T-helper 9 cell (primary cell): ENCODE results near the gene PFKFB2.

ENCODE experiments used
- DNase-seq: peaks from one replicate; pipeline ENCODE4 v3.0.0-alpha.2; 2020

PFKFB2 gene

DNA sequence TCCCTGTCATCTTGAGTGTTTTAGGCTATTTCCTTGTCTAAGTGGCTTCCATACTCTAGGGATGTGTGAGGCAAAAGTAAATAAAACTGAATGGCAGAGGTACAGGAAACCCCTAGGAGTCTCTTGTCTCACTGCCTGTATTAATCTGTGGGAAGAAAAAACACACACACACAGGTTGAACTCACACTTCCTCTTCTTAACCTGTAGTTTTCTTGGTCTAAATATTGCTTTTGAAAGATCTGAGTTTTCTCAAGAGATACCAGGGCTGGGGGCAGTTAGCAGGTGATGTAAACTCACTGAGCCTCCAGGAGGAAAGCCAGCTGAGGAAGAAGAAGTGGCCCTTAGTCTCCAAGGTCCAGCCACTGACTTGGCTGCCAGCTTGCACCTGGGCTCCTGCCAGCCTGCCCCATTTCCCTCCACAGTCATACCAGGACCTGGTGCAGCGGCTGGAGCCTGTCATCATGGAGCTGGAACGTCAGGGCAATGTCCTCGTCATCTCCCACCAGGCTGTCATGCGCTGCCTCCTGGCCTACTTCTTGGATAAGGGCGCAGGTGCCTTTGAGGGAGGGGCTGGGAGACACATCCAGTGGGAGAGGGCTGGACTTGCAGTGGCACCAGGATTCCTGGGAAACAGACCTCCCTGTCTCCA lies 16.9 kb downstream of the PFKFB2 start:
- DNase-seq, result no peak

DNA sequence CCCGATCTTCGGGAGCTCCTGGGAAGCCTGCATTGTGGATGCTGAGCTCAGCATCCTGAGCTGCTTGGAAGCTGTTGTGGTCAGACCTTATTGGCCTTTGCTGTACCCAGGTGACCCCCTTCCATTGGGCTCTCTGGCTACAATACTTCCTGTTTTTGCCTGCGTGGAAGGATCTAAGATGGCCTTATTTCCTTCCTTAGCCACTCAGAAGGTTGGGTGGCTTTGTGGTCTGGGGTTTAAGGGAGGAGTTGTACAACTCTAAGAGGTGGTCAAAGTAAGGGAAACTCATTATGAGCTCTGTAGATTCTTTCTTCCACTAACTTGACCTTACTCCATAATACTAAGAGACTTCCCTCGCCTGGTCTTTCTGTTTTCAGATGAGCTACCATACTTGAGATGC lies 17.7 kb downstream of the PFKFB2 start:
- DNase-seq, result no peak

DNA sequence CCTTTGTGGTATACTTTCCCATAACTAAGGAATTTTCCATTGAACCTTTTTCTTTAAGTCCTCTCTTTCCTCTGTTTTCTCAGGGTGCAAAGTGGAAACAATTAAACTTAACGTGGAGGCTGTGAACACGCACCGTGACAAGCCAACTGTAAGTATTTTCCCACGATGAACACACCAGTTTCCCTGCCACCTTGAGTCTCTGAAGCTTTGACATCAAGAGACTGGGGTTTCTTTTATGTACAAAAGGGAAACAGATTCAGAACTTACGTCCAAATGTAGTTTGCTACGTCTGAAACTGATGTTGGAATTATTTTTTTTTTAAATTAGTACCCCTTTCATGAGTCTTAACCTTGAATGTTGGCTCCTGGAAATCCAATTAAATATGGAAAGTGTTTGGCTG lies 18.4 kb downstream of the PFKFB2 start:
- DNase-seq, result no peak

DNA sequence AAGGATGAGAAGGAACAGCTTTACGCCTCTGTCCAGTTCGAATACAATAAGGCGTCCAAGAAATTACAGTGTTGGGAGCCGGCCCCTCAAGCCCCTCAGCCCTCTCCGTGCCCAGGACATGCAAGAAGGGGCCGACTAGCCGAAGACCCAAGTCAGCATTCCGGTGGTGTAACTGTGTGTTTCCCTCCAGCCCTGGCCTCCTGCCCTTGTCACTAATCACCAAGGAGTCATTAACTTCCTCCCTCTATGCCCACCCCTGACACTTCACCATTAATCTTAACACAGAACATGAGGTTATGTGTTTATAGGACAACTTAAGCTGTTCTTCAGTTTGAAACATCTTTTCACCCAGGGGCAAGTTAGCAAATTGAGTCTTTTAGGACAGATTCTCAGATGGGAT lies 19.2 kb downstream of the PFKFB2 start:
- no peak for DNase-seq

DNA sequence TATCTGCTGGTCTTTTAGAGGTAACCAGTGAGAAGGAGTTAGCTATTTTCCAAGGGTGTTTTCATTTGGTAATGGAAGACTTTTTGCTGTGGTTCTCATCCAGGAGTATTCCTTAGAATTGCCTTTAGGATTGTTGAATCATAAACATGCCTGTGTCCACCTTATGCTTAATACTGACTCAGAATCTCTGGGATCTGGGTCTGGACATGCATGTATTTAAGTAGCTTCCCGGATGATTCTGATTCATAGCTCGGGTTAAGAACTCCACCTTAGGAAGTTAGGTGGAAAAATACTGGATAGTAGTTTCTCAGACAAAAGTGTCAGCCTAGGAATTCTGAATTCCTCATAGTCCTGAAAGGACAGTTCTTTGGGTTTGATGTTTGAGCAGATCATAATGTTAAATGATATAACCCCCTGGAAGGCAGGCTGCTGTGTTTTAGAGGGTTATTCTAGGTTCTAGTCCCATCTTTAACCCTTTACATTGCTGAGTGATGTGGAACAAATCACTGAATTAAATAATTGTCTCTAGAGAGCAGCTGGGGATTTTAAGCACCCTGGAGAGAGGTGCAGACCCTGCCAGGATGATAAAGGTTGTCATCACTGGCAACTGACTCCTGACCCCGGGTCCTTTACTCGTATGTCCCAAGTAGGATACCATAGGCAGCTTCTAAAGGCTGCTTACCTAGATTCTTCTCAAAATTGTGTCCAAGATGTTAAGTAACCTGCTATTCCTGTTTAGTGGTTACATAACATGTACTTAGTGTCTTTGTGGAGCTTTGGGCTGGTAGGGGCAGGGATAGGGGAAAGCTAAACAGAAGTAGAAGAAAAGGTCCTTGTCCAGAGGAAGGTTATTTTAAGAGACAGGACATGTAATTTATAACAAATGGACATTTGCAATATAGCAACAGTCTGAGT lies 21.1 kb downstream of the PFKFB2 start:
- DNase-seq, result no peak

DNA sequence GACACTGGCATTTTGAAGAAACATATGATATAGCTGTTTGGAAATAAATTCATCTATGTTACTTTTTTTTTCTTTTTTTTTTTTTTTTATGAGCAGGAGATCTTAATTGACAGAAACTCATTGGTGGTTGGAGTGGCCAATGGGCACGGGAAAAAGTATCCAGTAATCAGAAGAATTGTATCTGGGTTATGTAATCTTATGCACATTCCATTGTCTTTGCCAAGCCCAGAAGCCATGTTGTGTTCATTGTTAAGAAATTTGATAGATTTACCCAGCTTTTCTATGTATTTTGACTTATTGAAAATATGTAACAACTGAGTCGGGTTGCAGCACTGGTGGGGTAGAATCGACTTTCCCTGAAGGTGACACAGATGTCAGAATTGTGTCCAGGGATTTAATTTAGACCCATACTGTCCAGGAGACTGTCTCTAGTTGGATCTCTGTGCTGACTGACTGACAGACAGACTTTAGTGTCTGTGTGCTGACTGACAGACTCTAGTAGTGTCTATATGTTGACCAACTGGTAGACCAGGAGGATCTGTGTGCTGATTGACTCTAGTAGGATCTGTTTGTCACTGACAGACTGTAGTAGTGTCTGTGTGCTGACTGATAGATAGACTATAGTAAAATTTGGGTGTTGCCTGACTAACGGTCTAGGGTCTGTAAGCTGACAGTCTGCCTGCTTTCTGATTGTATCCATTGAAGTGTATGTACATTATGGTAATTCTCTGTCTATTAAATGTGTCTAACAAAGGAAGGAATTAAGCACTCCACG lies 23.3 kb downstream of the PFKFB2 start:
- no peak for DNase-seq

DNA sequence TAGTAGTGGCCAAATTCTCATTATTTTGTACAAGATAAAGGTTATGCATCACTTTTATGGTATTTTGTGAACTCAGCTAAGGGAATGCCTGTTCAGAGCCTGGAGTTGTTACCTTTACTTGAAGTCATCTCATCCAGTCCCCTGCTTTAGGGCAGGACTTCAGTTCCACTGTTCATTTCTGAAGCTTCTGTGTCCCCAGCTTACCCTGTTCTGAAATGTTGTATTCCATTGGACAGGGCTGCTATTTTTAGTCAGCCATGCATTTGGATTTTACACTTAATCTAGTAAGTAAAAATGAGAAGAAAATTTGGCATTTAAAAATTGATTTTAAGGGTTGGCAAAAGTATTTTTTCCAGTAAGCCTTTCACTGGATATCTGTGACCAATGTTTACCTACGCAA lies 23.9 kb downstream of the PFKFB2 start:
- no peak for DNase-seq

DNA sequence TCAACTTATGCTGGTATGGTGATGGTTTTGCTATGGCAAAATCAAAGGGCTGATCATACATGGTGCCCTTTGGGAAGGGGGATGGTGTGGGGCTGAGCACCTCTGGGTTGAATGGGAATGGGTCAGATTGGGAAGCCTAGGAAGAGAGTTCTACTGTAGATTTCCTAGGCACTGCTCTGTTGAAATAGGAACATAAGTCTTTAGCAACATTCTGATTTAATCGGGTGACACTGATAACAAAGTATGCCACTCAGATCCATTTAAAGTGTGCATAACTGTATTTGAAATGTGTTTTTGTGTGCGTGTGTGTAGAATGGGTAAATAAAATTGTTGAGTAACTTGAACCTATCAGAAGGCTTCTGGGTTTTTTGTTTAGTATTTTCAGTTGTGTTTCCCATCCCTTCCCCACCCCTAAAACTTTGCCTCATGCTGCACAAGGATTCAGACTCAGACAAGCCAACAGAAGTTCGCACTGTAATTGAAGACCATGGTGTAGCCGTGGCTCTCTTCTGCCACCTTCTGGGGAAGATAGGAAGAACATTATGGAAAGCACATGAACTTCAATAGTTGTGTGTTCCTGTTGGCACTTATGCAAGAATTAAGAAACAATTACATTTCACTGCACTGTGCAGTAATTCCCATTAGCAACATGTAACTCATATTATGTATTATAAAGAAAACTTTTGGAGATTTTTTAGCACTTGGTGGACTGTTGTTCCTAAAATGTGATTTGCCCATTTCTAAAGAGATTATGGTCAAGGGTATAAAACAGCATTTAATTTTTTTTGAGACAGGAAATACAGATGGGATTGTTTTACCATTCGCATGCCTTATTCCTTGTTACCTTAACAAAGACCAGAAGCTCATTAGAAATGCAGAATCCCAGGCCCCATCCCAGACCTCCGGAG lies 24.6 kb downstream of the PFKFB2 start:
- peak; percentile 35 for DNase-seq

DNA sequence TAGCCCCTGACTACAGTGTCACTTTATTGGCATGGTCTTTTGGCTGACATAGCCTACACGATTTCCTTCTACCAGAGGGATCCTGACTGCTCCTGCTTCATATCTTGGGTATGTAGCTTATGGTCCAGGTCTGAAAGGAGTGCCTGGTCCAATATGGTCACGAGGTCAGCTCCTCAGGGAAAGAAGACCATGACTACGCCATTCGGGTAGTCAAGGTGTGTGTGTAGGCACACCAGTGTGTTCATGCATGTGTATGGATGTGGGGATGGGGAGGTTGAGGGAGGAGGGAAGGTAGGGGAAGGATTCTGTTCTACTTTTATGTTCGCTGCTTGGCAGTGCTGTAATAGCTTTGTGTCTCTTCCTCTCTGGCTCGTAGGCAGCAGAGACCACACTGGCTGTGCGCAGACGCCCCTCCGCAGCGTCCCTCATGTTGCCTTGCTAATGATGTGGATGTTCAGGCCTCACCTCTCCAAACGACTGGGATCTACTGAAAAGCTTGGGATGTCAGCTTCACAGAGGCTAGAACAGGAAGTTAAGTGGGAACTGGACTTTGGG lies 25.6 kb downstream of the PFKFB2 start:
- no peak for DNase-seq

DNA sequence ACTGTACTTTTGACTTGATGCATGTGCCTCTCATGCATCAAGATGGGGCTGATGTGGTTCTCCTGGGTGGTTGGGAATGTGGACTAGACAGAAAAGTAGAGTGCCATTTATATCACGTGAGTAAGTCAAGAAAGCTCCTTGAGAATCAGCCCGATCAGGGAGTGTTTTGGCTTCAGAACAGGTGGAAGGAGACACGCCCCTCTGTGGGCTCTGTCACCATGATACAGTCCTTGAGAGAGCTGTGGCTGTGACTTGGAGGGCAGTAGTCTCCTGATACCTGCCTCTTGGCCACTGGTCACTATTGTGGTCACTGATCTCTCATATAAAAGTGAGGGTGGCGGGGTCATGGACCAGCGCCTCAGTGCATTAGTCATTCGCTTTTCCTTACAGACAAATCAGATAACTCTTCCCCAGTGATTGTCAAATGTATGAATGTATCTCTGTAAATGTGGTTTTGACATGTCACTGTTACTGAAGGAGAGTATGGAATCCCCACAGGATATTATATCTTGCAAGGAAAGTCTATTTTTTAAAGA lies 26.7 kb downstream of the PFKFB2 start:
- DNase-seq, result no peak

DNA sequence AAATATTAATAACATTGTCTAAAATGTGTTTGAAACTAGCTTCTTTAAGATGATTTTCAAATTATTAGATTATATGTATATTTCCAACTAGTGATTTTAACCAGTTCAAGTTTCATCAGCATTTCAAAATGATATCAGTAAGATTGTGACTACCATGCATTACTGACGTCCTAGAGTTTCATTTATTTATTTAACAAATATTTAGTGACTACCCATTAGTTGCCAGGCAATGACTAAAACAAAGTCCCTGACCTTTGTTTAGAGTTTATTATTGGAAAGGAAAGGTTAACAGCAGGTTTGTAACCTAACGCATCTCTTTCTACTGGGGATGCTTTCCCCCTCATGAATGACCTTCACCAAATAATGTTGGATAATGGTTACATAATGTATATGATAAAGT lies 28.0 kb downstream of the PFKFB2 start:
- DNase-seq, result no peak

DNA sequence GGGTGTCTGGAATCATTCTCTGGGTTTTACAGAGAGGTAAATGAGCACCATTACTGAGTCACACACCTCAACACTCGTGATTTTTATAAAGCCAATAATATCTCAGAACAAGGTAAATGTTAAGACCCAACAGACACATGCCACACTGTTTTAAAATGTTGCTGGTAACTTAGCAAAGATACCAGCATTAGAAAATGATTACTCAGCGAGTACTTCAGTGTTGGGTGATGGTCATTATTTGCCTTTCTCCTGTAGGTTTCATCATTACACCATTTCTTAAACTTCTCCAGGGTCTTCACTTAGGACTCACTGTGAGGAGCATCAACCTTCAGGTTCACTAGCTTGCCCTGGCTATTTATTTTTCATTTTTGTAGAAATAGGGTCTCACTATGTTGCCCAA lies 28.7 kb downstream of the PFKFB2 start:
- DNase-seq, result no peak

DNA sequence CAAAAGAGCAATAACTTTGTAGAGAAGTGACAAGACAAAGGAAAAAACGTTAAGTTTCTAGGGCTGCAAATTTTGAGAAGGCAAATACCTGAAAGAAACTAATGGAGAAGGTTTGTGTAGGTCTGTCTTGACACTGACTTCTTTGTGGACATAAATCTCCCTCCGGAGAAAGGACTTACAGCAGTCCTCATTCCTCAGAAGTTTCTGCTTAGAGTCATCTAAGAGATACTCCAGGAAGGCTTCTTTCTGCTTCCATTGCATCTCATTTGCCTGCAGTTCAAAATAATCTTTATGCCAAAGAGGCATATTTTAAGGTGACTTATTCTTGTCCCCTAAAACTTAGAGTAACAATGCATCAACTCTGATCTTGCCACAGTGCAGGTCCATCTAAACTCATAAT lies 31.2 kb downstream of the PFKFB2 start:
- no peak for DNase-seq

DNA sequence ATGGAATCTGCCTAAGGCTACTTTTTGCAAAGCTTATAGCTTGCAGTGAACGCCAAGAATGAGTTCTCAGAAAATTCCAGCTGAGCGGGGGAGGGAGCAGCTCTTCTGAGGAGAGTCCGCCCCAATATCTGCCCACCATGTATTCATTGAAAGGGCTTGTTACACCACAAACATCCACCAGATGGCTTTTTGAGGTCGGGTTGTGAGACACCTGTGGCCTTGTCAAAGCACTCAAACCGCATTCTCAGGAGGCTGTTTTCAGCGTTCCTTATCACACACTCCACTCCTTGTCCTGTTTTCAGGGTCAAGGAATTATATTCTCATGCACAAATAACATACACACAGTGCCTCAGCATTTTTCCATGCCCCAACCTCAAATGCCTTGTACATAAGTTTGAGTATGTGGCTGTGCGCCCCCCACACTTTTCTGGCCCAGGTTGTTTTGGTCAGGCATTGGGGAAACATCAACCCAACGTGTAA lies 31.7 kb downstream of the PFKFB2 start:
- peak; percentile 28 for DNase-seq

DNA sequence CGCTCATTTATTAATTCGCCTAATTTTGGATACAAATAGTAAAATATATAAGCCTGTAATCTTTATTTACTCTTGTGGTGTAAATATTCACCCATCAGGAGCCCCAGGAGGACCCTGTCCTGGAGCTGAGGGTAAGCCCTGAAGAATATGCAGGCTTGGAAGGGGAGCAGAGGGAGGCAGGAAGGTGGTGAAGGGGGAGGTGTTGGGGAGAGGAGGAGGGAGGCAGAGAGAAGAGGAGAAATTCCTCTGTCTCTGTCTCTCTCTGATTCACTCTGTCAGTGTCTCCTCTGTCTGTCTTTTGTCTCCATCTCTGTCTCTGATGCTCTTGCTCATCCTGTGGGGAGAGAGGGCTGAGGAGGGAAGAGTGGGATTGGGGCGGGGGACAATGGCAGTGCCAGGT lies 32.8 kb downstream of the PFKFB2 start:
- DNase-seq, result no peak

DNA sequence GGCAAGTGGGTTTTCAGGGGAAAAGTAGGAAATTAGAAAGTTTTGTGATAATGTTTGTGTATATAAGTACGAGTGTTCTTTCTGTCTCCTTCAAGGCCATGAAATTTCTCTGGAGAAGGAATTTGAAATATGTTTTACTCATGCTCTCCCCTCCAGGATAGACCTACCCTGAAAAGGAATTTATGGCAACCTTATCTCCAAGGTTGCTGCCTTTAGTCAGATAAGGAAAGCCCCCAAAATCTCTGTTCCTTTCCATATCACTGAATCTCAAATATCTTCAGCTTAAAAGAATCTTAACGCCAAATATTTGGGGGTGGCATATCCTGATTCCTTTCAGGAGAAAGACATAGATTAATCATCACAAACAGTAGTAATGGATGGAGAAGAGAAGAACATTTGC lies 35.1 kb downstream of the PFKFB2 start:
- no peak for DNase-seq

DNA sequence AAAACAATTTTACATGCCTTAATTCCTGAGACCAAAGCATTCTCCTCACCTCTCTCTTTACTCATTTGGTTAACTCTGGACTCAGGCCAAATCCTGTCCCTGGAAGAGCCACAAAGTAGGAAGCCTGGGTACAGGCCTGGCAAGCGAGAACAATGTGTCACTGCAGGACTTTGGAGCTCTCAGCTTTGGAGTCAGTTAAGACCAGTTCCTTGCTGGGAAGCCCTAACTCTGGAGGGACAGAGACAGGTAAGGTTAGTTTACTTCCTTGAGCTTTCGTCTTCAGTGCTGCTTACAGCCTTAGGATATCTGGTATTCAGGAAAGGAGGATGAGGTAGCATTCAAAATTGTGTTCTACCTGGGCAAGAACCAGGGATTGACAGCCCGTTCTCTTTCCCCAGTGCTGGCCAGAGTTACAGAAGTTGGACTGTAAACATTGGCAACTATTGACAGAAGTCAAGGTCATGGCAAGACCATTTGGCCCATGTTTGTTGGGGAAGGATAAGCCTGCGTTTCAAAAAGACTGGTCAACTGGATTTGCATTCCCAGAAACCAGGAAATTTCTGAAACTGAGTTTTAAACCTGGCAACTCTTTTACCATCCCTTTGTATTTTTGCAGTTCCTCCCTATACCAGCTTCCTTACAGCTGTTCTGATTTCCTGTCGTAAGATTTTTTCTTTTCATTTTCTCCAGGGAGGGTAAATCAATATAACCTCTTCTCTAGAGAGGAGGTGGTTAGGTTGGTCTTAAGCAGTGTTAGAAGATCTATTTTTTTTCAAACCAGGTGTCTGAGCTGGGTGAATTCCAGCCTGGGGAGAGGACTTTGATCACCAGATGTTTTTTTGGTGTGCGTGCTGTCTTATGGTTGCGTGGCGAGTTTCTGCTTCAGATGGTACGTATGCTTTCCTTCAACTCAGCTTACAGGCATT lies 35.9 kb downstream of the PFKFB2 start, which contains the start of gene C4BPB:
Gene C4BPB, plus strand, starts transcription at position 160 of the 926 bp plus-strand sequence. Its CDS starts 672 bp downstream, at position 832.
- DNase-seq, result no peak

DNA sequence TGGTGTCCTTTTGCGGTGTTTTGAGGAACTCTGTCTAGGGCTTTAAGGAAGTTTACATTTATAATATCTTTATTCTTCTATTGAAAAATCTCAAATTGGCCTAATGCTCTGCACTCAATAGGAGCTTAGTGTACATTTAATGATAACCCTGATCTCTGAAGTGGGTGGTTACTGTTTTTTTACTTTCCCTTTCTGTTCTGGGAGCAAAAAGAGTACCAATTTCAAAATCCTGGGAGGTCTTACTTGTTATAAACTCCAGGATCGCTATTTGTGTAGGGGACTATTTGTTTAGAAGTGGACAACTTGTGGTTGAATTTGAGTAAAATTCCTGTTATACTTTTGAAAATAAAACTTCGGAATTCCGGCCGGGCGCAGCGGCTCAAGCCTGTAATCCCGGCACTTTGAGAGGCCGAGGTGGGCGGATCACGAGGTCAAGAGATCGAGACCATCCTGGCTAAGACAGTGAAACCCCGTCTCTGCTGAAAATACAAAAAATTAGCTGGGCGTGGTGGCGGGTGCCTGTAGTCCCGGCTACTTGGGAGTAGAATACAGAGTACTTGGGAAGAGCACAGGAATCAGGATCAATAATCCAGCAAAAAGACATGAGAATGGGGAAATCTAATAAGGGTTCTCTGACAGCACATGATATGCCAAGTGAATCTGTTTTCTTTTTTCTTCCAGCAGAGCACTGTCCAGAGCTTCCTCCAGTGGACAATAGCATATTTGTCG lies 36.7 kb downstream of the PFKFB2 start:
- DNase-seq, result no peak

DNA sequence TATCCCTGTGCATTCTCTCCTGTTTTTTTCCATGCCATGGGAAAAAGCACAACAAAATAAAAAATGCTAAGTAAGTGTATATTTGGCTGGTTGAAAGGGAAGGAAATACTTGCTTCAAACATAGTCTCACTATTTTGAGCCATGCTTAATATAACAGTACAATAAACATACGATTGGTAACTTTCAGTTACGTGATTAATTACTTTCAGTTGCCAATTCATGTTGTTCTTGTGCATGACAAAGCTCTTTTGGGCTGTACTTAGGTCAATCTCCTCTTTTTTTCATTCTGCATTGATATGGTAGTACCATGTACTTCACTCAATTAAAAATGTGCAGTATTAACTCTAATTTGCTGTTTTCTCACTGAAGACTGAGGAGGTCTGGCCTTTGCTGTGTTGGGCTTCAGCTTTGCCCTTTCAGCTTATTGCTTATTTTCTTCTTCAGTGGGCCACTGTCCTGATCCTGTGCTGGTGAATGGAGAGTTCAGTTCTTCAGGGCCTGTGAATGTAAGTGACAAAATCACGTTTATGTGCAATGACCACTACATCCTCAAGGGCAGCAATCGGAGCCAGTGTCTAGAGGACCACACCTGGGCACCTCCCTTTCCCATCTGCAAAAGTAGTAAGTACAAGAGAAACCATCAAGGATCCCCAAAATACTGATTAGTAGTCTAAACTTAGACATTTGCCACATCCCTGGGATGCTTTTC lies 38.3 kb downstream of the PFKFB2 start:
- DNase-seq, result no peak
